Activated CD4-positive, alpha-beta memory T cell treated with anti-CD3 and anti-CD28 coated beads for 36 hours (primary cell): ENCODE data around the gene CDC25B. TPM values are rescaled to one million over a fixed set of nuclear protein-coding genes. Genes with fewer than 3 reads are reported as not detected.

Source experiments
- CTCF ChIA-PET: fragments of 350-600 bp; sonication (Branson Sonifier 250); formaldehyde crosslinking; loops from one replicate; lab custom pipeline; 2021; ENCODE audit warnings: antibody characterized with exemption, inconsistent platforms; lab: Charles Lee
- POLR2A ChIA-PET: fragments of 350-600 bp; sonication (Branson Sonifier 250); formaldehyde crosslinking; loops from one replicate; lab custom pipeline; 2021; ENCODE audit warnings: antibody characterized with exemption; lab: Charles Lee
- DNase-seq: peaks from one replicate; pipeline ENCODE4 v3.0.0-alpha.2; 2020
- H3K27ac Mint-ChIP-seq: one replicate; pipeline ENCODE4 v1.8.0; 2021; ENCODE audit warnings: mixed read lengths
- H3K27me3 Mint-ChIP-seq: one replicate; pipeline ENCODE4 v1.8.0; 2021; ENCODE audit warnings: mixed read lengths
- H3K36me3 Mint-ChIP-seq: one replicate; pipeline ENCODE4 v1.8.0; 2021; ENCODE audit warnings: mixed read lengths
- H3K4me1 Mint-ChIP-seq: one replicate; pipeline ENCODE4 v1.8.0; 2021; ENCODE audit warnings: low read depth, mixed read lengths
- H3K4me3 Mint-ChIP-seq: one replicate; pipeline ENCODE4 v1.8.0; 2021; ENCODE audit warnings: mild to moderate bottlenecking, mixed read lengths
- H3K9me3 Mint-ChIP-seq: one replicate; pipeline ENCODE4 v1.8.0; 2021; ENCODE audit warnings: mixed read lengths
- intact Hi-C: fragments of 100-400 bp; cut with micrococcal nuclease; formaldehyde crosslinking; loops from one replicate; pipeline ENCODE4 v1.15.1; 2023
- total RNA-seq, 2 experiments: library from RNA; stranded (reverse); gene quantifications; one replicate each; pipeline ENCODE4 v1.2.3, GENCODE V29; 2021

The CDC25B gene
- total RNA-seq, result 100 to 1,000 TPM; 120 to 128 TPM

GRCh38 chr20:3795511-3796468 lies at the start of gene CDC25B:
Gene CDC25B, plus strand, starts transcription at chr20:3796310. Its CDS starts 222 bp downstream, at chr20:3796532.
- H3K36me3 Mint-ChIP-seq, result peaks cover 35% of the 10 kb centered on the region
- H3K27ac Mint-ChIP-seq, result peak within 1 kb of the TSS; percentile 98
- H3K4me1 Mint-ChIP-seq, result peaks cover 36% of the 10 kb centered on the region
- intact Hi-C loops, result loop anchor here (1.0 to 5.0 kb wide), 6 partner anchors 8 to 112 kb away; partner anchors contain the start of genes AP5S1, MAVS and PANK2
- peak within 1 kb of the TSS; percentile 95 for H3K4me3 Mint-ChIP-seq
- DNase-seq, result peak; percentile 95
- H3K27me3 Mint-ChIP-seq, result no peaks in the 10 kb centered on the region
- no peaks in the 10 kb centered on the region for H3K9me3 Mint-ChIP-seq
- ChIA-PET CTCF (interaction anchor here (0.6 to 3.2 kb wide), 10 partner anchors 9 to 289 kb away, joined by 3 to 29 read pairs (median 4); partner anchors contain the start of genes ADISSP and AP5S1), POLR2A (interaction anchor here (0.9 to 2.5 kb wide), 5 partner anchors 16 to 93 kb away, joined by 3 to 12 read pairs (median 4); partner anchors contain the start of genes ADISSP and AP5S1)

- Mint-ChIP-seq H3K4me3 (no peak overlapping the region), H3K36me3 (peaks cover 2% of the 10 kb centered on the region), H3K4me1 (peaks cover 12% of the 10 kb centered on the region), H3K27me3 (peaks cover 2% of the 10 kb centered on the region), H3K9me3 (no peaks in the 10 kb centered on the region), H3K27ac (no peak overlapping the region)
- intact Hi-C loops, result no loop called here
- POLR2A ChIA-PET, result no interaction called here
- CTCF ChIA-PET, result interaction anchor here (1.0 to 2.6 kb wide), 4 partner anchors 19 to 70 kb away, joined by 3 to 23 read pairs (median 6); no protein-coding TSS in a partner anchor
- DNase-seq, result no peak
Observed at GRCh38 chr20:3747471-3747870, 48.6 kb upstream of the CDC25B start.

GRCh38 chr20:3748073-3748472 lies 48.0 kb upstream of the CDC25B start:
- Mint-ChIP-seq H3K27me3 (peaks cover 2% of the 10 kb centered on the region), H3K36me3 (peaks cover 2% of the 10 kb centered on the region), H3K4me1 (peaks cover 12% of the 10 kb centered on the region), H3K4me3 (no peak overlapping the region), H3K9me3 (no peaks in the 10 kb centered on the region), H3K27ac (no peak overlapping the region)
- ChIA-PET POLR2A (interaction anchor here (0.6 kb wide), 1 partner anchor 54 kb away, joined by 3 read pairs; no protein-coding TSS in a partner anchor), CTCF (interaction anchor here (1.1 to 2.6 kb wide), 4 partner anchors 18 to 337 kb away, joined by 3 to 23 read pairs (median 6); no protein-coding TSS in a partner anchor)
- intact Hi-C loops, result no loop called here
- DNase-seq, result no peak

GRCh38 chr20:3749087-3749688 lies 46.9 kb upstream of the CDC25B start:
- no peak overlapping the region for H3K4me3 Mint-ChIP-seq
- POLR2A ChIA-PET, result no interaction called here
- peaks cover 2% of the 10 kb centered on the region for H3K27me3 Mint-ChIP-seq
- H3K9me3 Mint-ChIP-seq, result no peaks in the 10 kb centered on the region
- intact Hi-C loops, result no loop called here
- no peak overlapping the region for H3K27ac Mint-ChIP-seq
- DNase-seq, result no peak
- peaks cover 12% of the 10 kb centered on the region for H3K4me1 Mint-ChIP-seq
- CTCF ChIA-PET, result interaction anchor here (0.6 to 2.6 kb wide), 17 partner anchors 9 to 336 kb away, joined by 3 to 23 read pairs (median 4); partner anchors contain the start of genes ADISSP, AP5S1 and HSPA12B
- H3K36me3 Mint-ChIP-seq, result peaks cover 2% of the 10 kb centered on the region

- DNase-seq, result peak; percentile 57
- Mint-ChIP-seq H3K4me1 (peaks cover 8% of the 10 kb centered on the region), H3K27me3 (peaks cover 2% of the 10 kb centered on the region), H3K36me3 (peaks cover 4% of the 10 kb centered on the region), H3K9me3 (no peaks in the 10 kb centered on the region), H3K27ac (no peak overlapping the region), H3K4me3 (no peak overlapping the region)
- intact Hi-C loops, result no loop called here
- CTCF ChIA-PET, result interaction anchor here (0.6 to 4.7 kb wide), 19 partner anchors 8 to 105 kb away, joined by 3 to 26 read pairs (median 4); partner anchors contain the start of genes ADISSP, AP5S1 and HSPA12B
- POLR2A ChIA-PET, result no interaction called here
Observed at GRCh38 chr20:3749689-3750531, 46.2 kb upstream of the CDC25B start.

- intact Hi-C loops, result no loop called here
- Mint-ChIP-seq H3K36me3 (peaks cover 4% of the 10 kb centered on the region), H3K27ac (no peak overlapping the region), H3K4me3 (no peak overlapping the region), H3K27me3 (no peaks in the 10 kb centered on the region), H3K4me1 (peaks cover 6% of the 10 kb centered on the region), H3K9me3 (no peaks in the 10 kb centered on the region)
- POLR2A ChIA-PET, result no interaction called here
- CTCF ChIA-PET, result interaction anchor here (1.0 to 4.7 kb wide), 10 partner anchors 9 to 334 kb away, joined by 3 to 26 read pairs (median 6); partner anchors contain the start of gene ADISSP
- no peak for DNase-seq
Observed at GRCh38 chr20:3751305-3751674, 44.8 kb upstream of the CDC25B start.

GRCh38 chr20:3751675-3752385 lies 44.3 kb upstream of the CDC25B start:
- intact Hi-C loops, result no loop called here
- Mint-ChIP-seq H3K36me3 (peaks cover 6% of the 10 kb centered on the region), H3K4me3 (peak overlapping the region; percentile 31), H3K27me3 (no peaks in the 10 kb centered on the region), H3K9me3 (no peaks in the 10 kb centered on the region), H3K27ac (no peak overlapping the region), H3K4me1 (peaks cover 6% of the 10 kb centered on the region)
- ChIA-PET CTCF (interaction anchor here (0.7 to 4.7 kb wide), 14 partner anchors 9 to 333 kb away, joined by 3 to 26 read pairs (median 6); partner anchors contain the start of genes ADISSP and CENPB), POLR2A (no interaction called here)
- DNase-seq, result peak; percentile 72

GRCh38 chr20:3752386-3752759 lies 43.7 kb upstream of the CDC25B start:
- peaks cover 6% of the 10 kb centered on the region for H3K4me1 Mint-ChIP-seq
- H3K27me3 Mint-ChIP-seq, result no peaks in the 10 kb centered on the region
- intact Hi-C loops, result no loop called here
- peak overlapping the region; percentile 31 for H3K4me3 Mint-ChIP-seq
- no peak overlapping the region for H3K27ac Mint-ChIP-seq
- ChIA-PET CTCF (interaction anchor here (0.7 to 4.7 kb wide), 14 partner anchors 11 to 333 kb away, joined by 3 to 26 read pairs (median 6); partner anchors contain the start of genes ADISSP, AP5S1 and CENPB), POLR2A (no interaction called here)
- no peak for DNase-seq
- H3K9me3 Mint-ChIP-seq, result no peaks in the 10 kb centered on the region
- H3K36me3 Mint-ChIP-seq, result peaks cover 7% of the 10 kb centered on the region

GRCh38 chr20:3753098-3753497 lies 43.0 kb upstream of the CDC25B start:
- Mint-ChIP-seq H3K27ac (peak overlapping the region; percentile 58), H3K27me3 (no peaks in the 10 kb centered on the region), H3K4me1 (peaks cover 6% of the 10 kb centered on the region), H3K36me3 (peaks cover 13% of the 10 kb centered on the region), H3K9me3 (no peaks in the 10 kb centered on the region), H3K4me3 (no peak overlapping the region)
- ChIA-PET CTCF (interaction anchor here (0.8 to 4.7 kb wide), 13 partner anchors 12 to 332 kb away, joined by 3 to 26 read pairs (median 6); partner anchors contain the start of genes ADISSP, AP5S1 and CENPB), POLR2A (no interaction called here)
- DNase-seq, result peak; percentile 75
- intact Hi-C loops, result loop anchor here (1.0 kb wide), 3 partner anchors 15 to 102 kb away; partner anchors contain the start of gene MAVS

- ChIA-PET CTCF (interaction anchor here (1.0 to 4.7 kb wide), 10 partner anchors 12 to 102 kb away, joined by 3 to 26 read pairs (median 6); partner anchors contain the start of genes ADISSP, AP5S1 and CENPB), POLR2A (no interaction called here)
- Mint-ChIP-seq H3K27ac (no peak overlapping the region), H3K9me3 (no peaks in the 10 kb centered on the region), H3K27me3 (no peaks in the 10 kb centered on the region), H3K4me1 (peaks cover 6% of the 10 kb centered on the region), H3K4me3 (no peak overlapping the region), H3K36me3 (peaks cover 15% of the 10 kb centered on the region)
- intact Hi-C loops, result loop anchor here (1.0 kb wide), 3 partner anchors 15 to 102 kb away; partner anchors contain the start of gene MAVS
- DNase-seq, result no peak
Observed at GRCh38 chr20:3753501-3754275, 42.4 kb upstream of the CDC25B start.
